ENCODE data around the gene FMO2.

FMO2 gene

GRCh38 chr1:171206204-171206977 is 21.3 kb downstream of the FMO2 start:
- Histone ChIP-seq H3K27me3 (ENCODE audit: control insufficient read depth in 3 of 3, insufficient read depth in 3 of 3, low read depth in 1 of 3, low read length in 3 of 3) (no peaks in the 10 kb centered on the region), H2BK120ac (ENCODE audit: low read depth, low read length) (no peak overlapping the region), H3K4me1 (ENCODE audit: control insufficient read depth in 2 of 2, insufficient read depth in 1 of 2, low read depth in 1 of 2, low read length in 2 of 2) (peaks cover 2 to 7% of the 10 kb centered on the region in 2 donors), H3K4ac (ENCODE audit: low read length) (no peak overlapping the region), H3K18ac (ENCODE audit: low read length) (no peak overlapping the region), H2BK12ac (ENCODE audit: low read length) (no peak overlapping the region), H3K9me3 (replicated peaks in 1 of 2; ENCODE audit: control insufficient read depth in 2 of 2, insufficient read depth in 1 of 2, low read depth in 1 of 2, low read length in 2 of 2) (no peaks in the 10 kb centered on the region), H3K9ac (ENCODE audit: low read depth, low read length, poor library complexity) (no peak overlapping the region), H4K91ac (ENCODE audit: low read depth, low read length, poor library complexity) (no peak overlapping the region), H4K8ac (ENCODE audit: low read depth, low read length) (no peak overlapping the region), H2AFZ (ENCODE audit: low read length) (no peak overlapping the region), H3K36me3 (replicated peaks in 1 of 2; ENCODE audit: control insufficient read depth in 2 of 2, insufficient read depth in 2 of 2, low read length in 2 of 2) (no peaks in the 10 kb centered on the region), H3K4me2 (ENCODE audit: insufficient read depth, low read length, poor library complexity, severe bottlenecking) (no peak overlapping the region), H3K79me1 (ENCODE audit: low read depth, low read length) (no peaks in the 10 kb centered on the region), H3K4me3 (ENCODE audit: low read length in 2 of 2) (no peak overlapping the region), H3K23ac (ENCODE audit: low read depth, low read length, poor library complexity) (no peak overlapping the region), H3K27ac (replicated peaks; ENCODE audit: low read length) (no peak overlapping the region), H2BK5ac (ENCODE audit: low read length) (no peak overlapping the region), H2BK15ac (ENCODE audit: low read length) (no peak overlapping the region), H3K14ac (ENCODE audit: low read length) (no peak overlapping the region), H2AK5ac (ENCODE audit: low read depth, low read length) (no peak overlapping the region)
- DNase-seq (ENCODE audit: low spot score) = no peak
- WGBS, 2 donors (ENCODE audit: extremely low coverage in 2 of 2, insufficient read length in 2 of 2, insufficient replicate concordance in 1 of 2) = no CpG with 5 or more reads among the region's 3 CpGs

GRCh38 chr1:171206978-171207355 is 21.9 kb downstream of the FMO2 start:
- H3K14ac ChIP-seq (ENCODE audit: low read length) = no peak overlapping the region
- no peak overlapping the region for H2BK15ac ChIP-seq (ENCODE audit: low read length)
- H4K91ac ChIP-seq (ENCODE audit: low read depth, low read length, poor library complexity) = no peak overlapping the region
- no peak overlapping the region for H3K4me3 ChIP-seq (ENCODE audit: low read length in 2 of 2)
- H3K27ac ChIP-seq (replicated peaks; ENCODE audit: low read length) = no peak overlapping the region
- H3K27me3 ChIP-seq (ENCODE audit: control insufficient read depth in 3 of 3, insufficient read depth in 3 of 3, low read depth in 1 of 3, low read length in 3 of 3) = no peaks in the 10 kb centered on the region
- no peak overlapping the region for H2AK5ac ChIP-seq (ENCODE audit: low read depth, low read length)
- no peak overlapping the region for H4K8ac ChIP-seq (ENCODE audit: low read depth, low read length)
- H3K4me2 ChIP-seq (ENCODE audit: insufficient read depth, low read length, poor library complexity, severe bottlenecking) = no peak overlapping the region
- H2BK120ac ChIP-seq (ENCODE audit: low read depth, low read length) = no peak overlapping the region
- no peak overlapping the region for H2BK12ac ChIP-seq (ENCODE audit: low read length)
- no peaks in the 10 kb centered on the region for H3K36me3 ChIP-seq (replicated peaks in 1 of 2; ENCODE audit: control insufficient read depth in 2 of 2, insufficient read depth in 2 of 2, low read length in 2 of 2)
- H2AFZ ChIP-seq (ENCODE audit: low read length) = no peak overlapping the region
- H3K18ac ChIP-seq (ENCODE audit: low read length) = no peak overlapping the region
- no peak overlapping the region for H2BK5ac ChIP-seq (ENCODE audit: low read length)
- no peaks in the 10 kb centered on the region for H3K9me3 ChIP-seq (replicated peaks in 1 of 2; ENCODE audit: control insufficient read depth in 2 of 2, insufficient read depth in 1 of 2, low read depth in 1 of 2, low read length in 2 of 2)
- H3K79me1 ChIP-seq (ENCODE audit: low read depth, low read length) = no peaks in the 10 kb centered on the region
- no CpG with 5 or more reads among the region's 1 CpG for WGBS, 2 donors (ENCODE audit: extremely low coverage in 2 of 2, insufficient read length in 2 of 2, insufficient replicate concordance in 1 of 2)
- H3K4me1 ChIP-seq (ENCODE audit: control insufficient read depth in 2 of 2, insufficient read depth in 1 of 2, low read depth in 1 of 2, low read length in 2 of 2) = peaks cover 2 to 7% of the 10 kb centered on the region in 2 donors
- H3K23ac ChIP-seq (ENCODE audit: low read depth, low read length, poor library complexity) = no peak overlapping the region
- DNase-seq (ENCODE audit: low spot score) = no peak
- H3K9ac ChIP-seq (ENCODE audit: low read depth, low read length, poor library complexity) = no peak overlapping the region
- no peak overlapping the region for H3K4ac ChIP-seq (ENCODE audit: low read length)

- Histone ChIP-seq H3K27ac (replicated peaks; ENCODE audit: low read length) (no peak overlapping the region), H3K4me1 (ENCODE audit: control insufficient read depth in 2 of 2, insufficient read depth in 1 of 2, low read depth in 1 of 2, low read length in 2 of 2) (peaks cover 4 to 7% of the 10 kb centered on the region in 2 donors), H3K14ac (ENCODE audit: low read length) (no peak overlapping the region), H2BK5ac (ENCODE audit: low read length) (no peak overlapping the region), H3K4me3 (ENCODE audit: low read length in 2 of 2) (no peak overlapping the region), H3K4me2 (ENCODE audit: insufficient read depth, low read length, poor library complexity, severe bottlenecking) (no peak overlapping the region), H4K8ac (ENCODE audit: low read depth, low read length) (no peak overlapping the region), H2BK12ac (ENCODE audit: low read length) (no peak overlapping the region), H3K9me3 (replicated peaks in 1 of 2; ENCODE audit: control insufficient read depth in 2 of 2, insufficient read depth in 1 of 2, low read depth in 1 of 2, low read length in 2 of 2) (no peaks in the 10 kb centered on the region), H3K27me3 (ENCODE audit: control insufficient read depth in 3 of 3, insufficient read depth in 3 of 3, low read depth in 1 of 3, low read length in 3 of 3) (no peaks in the 10 kb centered on the region), H4K91ac (ENCODE audit: low read depth, low read length, poor library complexity) (no peak overlapping the region), H3K23ac (ENCODE audit: low read depth, low read length, poor library complexity) (no peak overlapping the region), H3K9ac (ENCODE audit: low read depth, low read length, poor library complexity) (no peak overlapping the region), H3K36me3 (replicated peaks in 1 of 2; ENCODE audit: control insufficient read depth in 2 of 2, insufficient read depth in 2 of 2, low read length in 2 of 2) (no peaks in the 10 kb centered on the region), H2AFZ (ENCODE audit: low read length) (no peak overlapping the region), H2BK120ac (ENCODE audit: low read depth, low read length) (no peak overlapping the region), H3K18ac (ENCODE audit: low read length) (peak overlapping the region; percentile 84), H2AK5ac (ENCODE audit: low read depth, low read length) (no peak overlapping the region), H2BK15ac (ENCODE audit: low read length) (no peak overlapping the region), H3K79me1 (ENCODE audit: low read depth, low read length) (no peaks in the 10 kb centered on the region), H3K4ac (ENCODE audit: low read length) (no peak overlapping the region)
- DNase-seq (ENCODE audit: low spot score) = no peak
- WGBS, 2 donors (ENCODE audit: extremely low coverage in 2 of 2, insufficient read length in 2 of 2, insufficient replicate concordance in 1 of 2) = no CpG with 5 or more reads among the region's 2 CpGs
These were observed 22.3 kb downstream of the FMO2 start for GRCh38 chr1:171207377-171207776.

- H3K27ac ChIP-seq (replicated peaks; ENCODE audit: low read length) = peak overlapping the region; percentile 70
These were observed 25.3 kb downstream of the FMO2 start for GRCh38 chr1:171210355-171210754.

More at GRCh38 chr1:171210355-171210754, 25.3 kb downstream of the FMO2 start:
- Histone ChIP-seq H4K8ac (ENCODE audit: low read depth, low read length) (no peak overlapping the region), H2AK5ac (ENCODE audit: low read depth, low read length) (no peak overlapping the region), H3K4me3 (ENCODE audit: low read length in 2 of 2) (no peak overlapping the region), H3K36me3 (replicated peaks in 1 of 2; ENCODE audit: control insufficient read depth in 2 of 2, insufficient read depth in 2 of 2, low read length in 2 of 2) (no peaks in the 10 kb centered on the region), H2BK12ac (ENCODE audit: low read length) (no peak overlapping the region), H3K4ac (ENCODE audit: low read length) (no peak overlapping the region), H2BK5ac (ENCODE audit: low read length) (no peak overlapping the region), H2AFZ (ENCODE audit: low read length) (no peak overlapping the region), H3K4me2 (ENCODE audit: insufficient read depth, low read length, poor library complexity, severe bottlenecking) (no peak overlapping the region), H3K79me1 (ENCODE audit: low read depth, low read length) (no peaks in the 10 kb centered on the region), H3K23ac (ENCODE audit: low read depth, low read length, poor library complexity) (no peak overlapping the region), H3K14ac (ENCODE audit: low read length) (no peak overlapping the region), H4K91ac (ENCODE audit: low read depth, low read length, poor library complexity) (no peak overlapping the region), H2BK15ac (ENCODE audit: low read length) (no peak overlapping the region), H3K18ac (ENCODE audit: low read length) (no peak overlapping the region), H2BK120ac (ENCODE audit: low read depth, low read length) (no peak overlapping the region), H3K4me1 (ENCODE audit: control insufficient read depth in 2 of 2, insufficient read depth in 1 of 2, low read depth in 1 of 2, low read length in 2 of 2) (peaks cover 8 to 12% of the 10 kb centered on the region in 2 donors), H3K9me3 (replicated peaks in 1 of 2; ENCODE audit: control insufficient read depth in 2 of 2, insufficient read depth in 1 of 2, low read depth in 1 of 2, low read length in 2 of 2) (peaks cover 0 to 2% of the 10 kb centered on the region in 2 donors), H3K27me3 (ENCODE audit: control insufficient read depth in 3 of 3, insufficient read depth in 3 of 3, low read depth in 1 of 3, low read length in 3 of 3) (no peaks in the 10 kb centered on the region), H3K9ac (ENCODE audit: low read depth, low read length, poor library complexity) (no peak overlapping the region)
- WGBS, 2 donors (ENCODE audit: extremely low coverage in 2 of 2, insufficient read length in 2 of 2, insufficient replicate concordance in 1 of 2) = no CpG with 5 or more reads among the region's 1 CpG
- peak; percentile 17 for DNase-seq (ENCODE audit: low spot score)
